Stimulated activated naive CD8-positive, alpha-beta T cell treated with anti-CD3 and anti-CD28 coated beads, Interleukin-15, Interleukin-2, amounts not matched to agents 100 ng/mL and 50 ng/mL, for 24 hours (primary cell): ENCODE data around the gene GAB2.
"Not testable (repeated sequence)": the region's sequence is repeated elsewhere in the genome, so short reads cannot be mapped to it uniquely, and the experiment has no call there.

Experiments
- H3K27ac Mint-ChIP-seq: one replicate; pipeline ENCODE4 v1.8.0; 2021; ENCODE audit warnings: mild to moderate bottlenecking, mixed read lengths
- H3K27me3 Mint-ChIP-seq: one replicate; pipeline ENCODE4 v1.8.0; 2021; ENCODE audit warnings: mixed read lengths
- H3K36me3 Mint-ChIP-seq: one replicate; pipeline ENCODE4 v1.8.0; 2021; ENCODE audit warnings: low read depth, mixed read lengths
- H3K4me1 Mint-ChIP-seq: one replicate; pipeline ENCODE4 v1.8.0; 2021; ENCODE audit warnings: low read depth, mixed read lengths
- H3K4me3 Mint-ChIP-seq: one replicate; pipeline ENCODE4 v1.8.0; 2021; ENCODE audit warnings: mild to moderate bottlenecking, mixed read lengths
- H3K9me3 Mint-ChIP-seq: one replicate; pipeline ENCODE4 v1.8.0; 2021; ENCODE audit warnings: mixed read lengths

The GAB2 gene

GRCh38 chr11:78374917-78375316, 42.7 kb downstream of the GAB2 start:
- peaks cover 8% of the 10 kb centered on the region for H3K4me1 Mint-ChIP-seq
- no peaks in the 10 kb centered on the region for H3K27me3 Mint-ChIP-seq
- no peak overlapping the region for H3K27ac Mint-ChIP-seq
- H3K36me3 Mint-ChIP-seq, result no peaks in the 10 kb centered on the region
- H3K9me3 Mint-ChIP-seq, result peaks cover 4% of the 10 kb centered on the region
- H3K4me3 Mint-ChIP-seq, result no peak overlapping the region

- H3K9me3 Mint-ChIP-seq, result peaks cover 4% of the 10 kb centered on the region
- peaks cover 3% of the 10 kb centered on the region for H3K4me1 Mint-ChIP-seq
- no peaks in the 10 kb centered on the region for H3K36me3 Mint-ChIP-seq
- no peaks in the 10 kb centered on the region for H3K27me3 Mint-ChIP-seq
- no peak overlapping the region for H3K4me3 Mint-ChIP-seq
- no peak overlapping the region for H3K27ac Mint-ChIP-seq
These were observed 43.9 kb downstream of the GAB2 start for GRCh38 chr11:78373689-78374088.

GRCh38 chr11:78372114-78372768, 45.4 kb downstream of the GAB2 start:
- peaks cover 3% of the 10 kb centered on the region for H3K4me1 Mint-ChIP-seq
- H3K36me3 Mint-ChIP-seq, result no peaks in the 10 kb centered on the region
- no peaks in the 10 kb centered on the region for H3K27me3 Mint-ChIP-seq
- no peak overlapping the region for H3K27ac Mint-ChIP-seq
- peaks cover 4% of the 10 kb centered on the region for H3K9me3 Mint-ChIP-seq
- no peak overlapping the region for H3K4me3 Mint-ChIP-seq

- H3K27me3 Mint-ChIP-seq, result peaks cover 2% of the 10 kb centered on the region
- no peak overlapping the region for H3K27ac Mint-ChIP-seq
- no peak overlapping the region for H3K4me3 Mint-ChIP-seq
- H3K36me3 Mint-ChIP-seq, result no peaks in the 10 kb centered on the region
- no peaks in the 10 kb centered on the region for H3K9me3 Mint-ChIP-seq
- peaks cover 3% of the 10 kb centered on the region for H3K4me1 Mint-ChIP-seq
These were observed 46.3 kb downstream of the GAB2 start for GRCh38 chr11:78371221-78371891.

- Mint-ChIP-seq H3K27me3 (peaks cover 2% of the 10 kb centered on the region), H3K4me3 (no peak overlapping the region), H3K4me1 (peaks cover 3% of the 10 kb centered on the region), H3K27ac (no peak overlapping the region), H3K9me3 (no peaks in the 10 kb centered on the region), H3K36me3 (no peaks in the 10 kb centered on the region)
These were observed 47.0 kb downstream of the GAB2 start for GRCh38 chr11:78370406-78371172.

GRCh38 chr11:78365381-78365792, 52.2 kb downstream of the GAB2 start:
- Mint-ChIP-seq H3K9me3 (no peaks in the 10 kb centered on the region), H3K36me3 (no peaks in the 10 kb centered on the region), H3K4me1 (no peaks in the 10 kb centered on the region), H3K27me3 (peaks cover 2% of the 10 kb centered on the region), H3K27ac (no peak overlapping the region), H3K4me3 (no peak overlapping the region)

- no peak overlapping the region for H3K27ac Mint-ChIP-seq
- H3K4me1 Mint-ChIP-seq, result no peaks in the 10 kb centered on the region
These were observed 53.4 kb downstream of the GAB2 start for GRCh38 chr11:78364128-78364751.

GRCh38 chr11:78363024-78363619, 54.5 kb downstream of the GAB2 start:
- Mint-ChIP-seq H3K27me3 (peaks cover 2% of the 10 kb centered on the region), H3K4me3 (no peak overlapping the region), H3K27ac (no peak overlapping the region), H3K4me1 (no peaks in the 10 kb centered on the region), H3K36me3 (no peaks in the 10 kb centered on the region), H3K9me3 (no peaks in the 10 kb centered on the region)

More at GRCh38 chr11:78364128-78364751, 53.4 kb downstream of the GAB2 start:
- H3K9me3 Mint-ChIP-seq, result no peaks in the 10 kb centered on the region
- H3K36me3 Mint-ChIP-seq, result no peaks in the 10 kb centered on the region
- no peak overlapping the region for H3K4me3 Mint-ChIP-seq
- peaks cover 2% of the 10 kb centered on the region for H3K27me3 Mint-ChIP-seq

GRCh38 chr11:78361228-78361627, 56.4 kb downstream of the GAB2 start:
- Mint-ChIP-seq H3K4me3 (no peak overlapping the region), H3K27me3 (no peaks in the 10 kb centered on the region), H3K4me1 (no peaks in the 10 kb centered on the region), H3K27ac (no peak overlapping the region), H3K36me3 (no peaks in the 10 kb centered on the region), H3K9me3 (no peaks in the 10 kb centered on the region)

GRCh38 chr11:78359921-78360320, 57.7 kb downstream of the GAB2 start:
- H3K27ac Mint-ChIP-seq, result no peak overlapping the region
- no peak overlapping the region for H3K4me3 Mint-ChIP-seq
- no peaks in the 10 kb centered on the region for H3K27me3 Mint-ChIP-seq
- no peaks in the 10 kb centered on the region for H3K9me3 Mint-ChIP-seq
- no peaks in the 10 kb centered on the region for H3K4me1 Mint-ChIP-seq
- H3K36me3 Mint-ChIP-seq, result no peaks in the 10 kb centered on the region

- not testable (repeated sequence) for H3K9me3 Mint-ChIP-seq, H3K4me1 Mint-ChIP-seq, H3K27ac Mint-ChIP-seq, H3K27me3 Mint-ChIP-seq, H3K36me3 Mint-ChIP-seq, H3K4me3 Mint-ChIP-seq
These were observed 59.7 kb downstream of the GAB2 start for GRCh38 chr11:78357924-78358323.

- H3K27ac Mint-ChIP-seq, H3K4me1 Mint-ChIP-seq, H3K4me3 Mint-ChIP-seq, H3K36me3 Mint-ChIP-seq, H3K9me3 Mint-ChIP-seq, H3K27me3 Mint-ChIP-seq: not testable (repeated sequence)
These were observed 60.2 kb downstream of the GAB2 start for GRCh38 chr11:78357425-78357824.

- H3K36me3 Mint-ChIP-seq, H3K4me1 Mint-ChIP-seq, H3K4me3 Mint-ChIP-seq, H3K27me3 Mint-ChIP-seq, H3K9me3 Mint-ChIP-seq, H3K27ac Mint-ChIP-seq: not testable (repeated sequence)
These were observed 61.9 kb downstream of the GAB2 start for GRCh38 chr11:78355742-78356141.

- Mint-ChIP-seq H3K4me1 (peaks cover 6% of the 10 kb centered on the region), H3K9me3 (no peaks in the 10 kb centered on the region), H3K4me3 (no peak overlapping the region), H3K27ac (no peak overlapping the region), H3K36me3 (no peaks in the 10 kb centered on the region), H3K27me3 (no peaks in the 10 kb centered on the region)
These were observed 62.3 kb downstream of the GAB2 start for GRCh38 chr11:78355309-78355705.
